ENCODE results near the gene BRD9.
"Not testable (repeated sequence)": the region's sequence is repeated elsewhere in the genome, so short reads cannot be mapped to it uniquely, and the experiment has no call there.

The BRD9 gene

DNA sequence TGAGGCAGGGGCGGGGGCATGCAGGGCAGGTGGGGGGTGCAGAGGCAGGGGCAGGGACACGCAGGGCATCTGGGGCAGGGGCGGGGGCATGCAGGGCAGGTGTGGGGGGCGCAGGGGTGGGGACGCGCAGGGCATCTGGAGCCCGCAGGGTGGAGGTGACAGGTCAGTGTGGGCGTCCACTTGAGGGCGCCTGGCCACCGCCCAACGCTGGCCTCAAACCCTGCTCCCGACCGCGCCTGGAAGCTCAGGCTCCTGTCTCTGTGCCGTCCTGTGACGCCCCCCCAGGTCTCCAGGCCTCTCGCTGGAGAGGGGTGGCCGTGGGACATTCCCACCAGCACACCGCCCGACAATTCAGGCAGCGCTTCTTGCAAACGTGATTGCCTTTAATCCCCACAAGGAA lies 48.7 kb downstream of the BRD9 start:
- DNase-seq: not testable (repeated sequence)

DNA sequence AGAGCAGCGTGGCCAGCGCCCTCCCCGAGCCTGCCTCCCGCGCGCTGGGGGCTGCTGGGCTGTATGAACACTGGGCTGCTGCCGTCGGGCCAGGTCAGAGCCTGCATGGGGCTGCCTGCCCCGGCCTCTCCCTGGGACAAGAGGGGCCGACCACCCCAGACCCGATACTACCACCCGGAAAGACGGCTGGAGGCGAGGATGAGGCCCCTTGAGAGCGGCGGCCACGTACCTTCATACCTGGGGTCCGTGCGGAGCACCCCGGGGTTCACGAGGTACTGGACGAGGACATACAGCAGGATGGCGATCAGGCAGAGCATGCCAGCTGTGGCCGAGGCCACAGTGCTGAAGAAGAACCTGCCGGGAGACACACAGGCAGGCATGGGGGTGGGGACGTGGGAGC lies 49.2 kb downstream of the BRD9 start:
- DNase-seq: not testable (repeated sequence)

DNA sequence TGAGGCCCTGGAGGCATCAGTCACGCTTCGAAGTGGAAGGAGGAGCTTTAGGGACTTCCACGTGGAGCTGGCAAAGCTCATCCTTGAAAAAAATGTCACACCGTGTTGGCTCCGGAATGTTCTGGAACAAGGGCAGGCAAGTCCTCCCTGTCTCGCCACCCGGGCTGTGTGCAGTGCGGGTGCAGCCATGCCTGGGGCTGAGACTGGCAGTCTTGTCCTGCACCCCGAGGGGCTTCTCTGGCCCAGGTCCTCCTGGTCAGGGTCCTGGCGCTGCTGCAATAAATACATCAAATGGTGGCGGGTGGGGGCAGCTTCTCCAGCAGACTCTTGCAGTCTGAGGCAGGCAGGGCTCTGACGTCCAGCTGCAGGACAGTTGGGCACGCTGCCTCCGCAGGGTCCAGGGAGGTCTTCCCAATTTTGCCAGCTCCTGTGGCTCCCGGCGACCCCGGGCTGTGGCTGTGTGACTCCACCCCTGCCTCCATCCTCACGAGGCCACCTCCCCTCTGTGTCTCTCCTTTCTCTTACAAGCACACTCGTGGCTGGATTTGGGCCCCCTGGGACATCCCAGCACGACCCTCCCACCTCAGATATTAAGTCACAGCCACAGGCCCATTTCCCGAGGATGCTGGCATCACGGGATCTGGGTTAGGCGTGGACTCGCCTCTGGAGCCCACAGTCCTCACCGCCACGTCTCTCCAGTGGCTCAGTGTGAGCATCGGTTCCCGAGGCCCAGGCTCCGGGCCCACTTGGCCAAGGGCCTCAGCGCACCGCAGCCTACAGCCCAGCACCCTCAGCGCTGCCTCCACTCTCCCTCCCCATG lies 50.0 kb downstream of the BRD9 start:
- DNase-seq: not testable (repeated sequence)

DNA sequence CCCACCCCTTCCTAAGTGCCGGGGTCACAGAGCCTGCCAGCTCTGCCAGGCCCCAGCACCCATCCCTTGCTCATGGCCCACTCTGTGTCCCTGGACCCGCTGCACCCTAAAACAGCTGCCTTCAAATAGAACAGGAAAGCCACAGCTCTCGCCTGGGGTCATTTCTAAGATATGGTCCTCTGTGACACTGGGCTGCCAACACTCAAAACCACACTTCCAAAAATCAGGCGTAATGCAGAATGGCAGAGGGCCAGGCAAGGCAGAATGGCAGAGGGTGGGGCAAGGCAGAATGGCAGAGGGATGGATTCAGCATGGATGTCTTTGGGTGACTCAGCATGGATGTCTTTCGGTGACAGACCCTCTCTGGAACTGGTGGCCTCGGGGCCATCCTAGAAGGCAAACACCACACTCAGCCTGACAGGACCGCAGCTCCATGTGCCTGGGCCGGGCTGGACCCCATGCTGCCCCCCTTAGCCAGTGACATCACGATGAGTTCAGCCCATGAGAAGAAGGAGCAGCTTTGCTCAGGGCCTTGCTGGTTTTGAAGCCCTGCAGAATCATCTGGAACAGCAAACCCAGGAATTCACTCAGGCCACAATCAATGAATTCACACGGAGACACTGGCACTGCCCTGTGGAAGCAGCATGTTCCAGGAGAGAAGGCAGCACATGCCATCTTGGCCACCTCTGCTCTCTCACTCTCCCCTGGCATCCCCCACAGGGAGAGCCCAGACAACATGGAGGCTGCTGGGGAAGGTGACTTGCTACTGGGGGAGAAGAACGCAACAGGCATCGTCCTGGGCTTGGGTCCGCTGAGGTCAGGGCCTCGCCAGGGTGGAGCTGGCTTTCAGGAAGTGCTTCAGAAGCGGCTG lies 50.8 kb downstream of the BRD9 start:
- not testable (repeated sequence) for DNase-seq

DNA sequence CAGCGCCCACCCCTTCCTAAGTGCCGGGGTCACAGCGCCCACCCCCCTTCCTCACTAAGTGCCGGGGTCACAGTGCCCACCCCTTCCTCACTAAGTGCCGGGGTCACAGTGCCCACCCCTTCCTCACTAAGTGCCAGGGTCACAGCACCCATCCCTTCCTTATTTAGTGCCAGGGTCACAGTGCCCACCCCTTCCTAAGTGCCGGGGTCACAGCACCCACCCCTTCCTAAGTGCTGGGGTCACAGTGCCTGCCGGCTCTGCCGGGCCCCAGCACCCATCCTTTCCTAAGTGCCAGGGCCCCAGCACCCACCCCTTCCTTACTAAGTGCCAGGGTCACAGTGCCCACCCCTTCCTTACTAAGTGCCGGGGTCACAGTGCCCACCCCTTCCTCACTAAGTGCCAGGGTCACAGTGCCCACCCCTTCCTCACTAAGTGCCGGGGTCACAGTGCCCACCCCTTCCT lies 51.6 kb downstream of the BRD9 start:
- not testable (repeated sequence) for DNase-seq

DNA sequence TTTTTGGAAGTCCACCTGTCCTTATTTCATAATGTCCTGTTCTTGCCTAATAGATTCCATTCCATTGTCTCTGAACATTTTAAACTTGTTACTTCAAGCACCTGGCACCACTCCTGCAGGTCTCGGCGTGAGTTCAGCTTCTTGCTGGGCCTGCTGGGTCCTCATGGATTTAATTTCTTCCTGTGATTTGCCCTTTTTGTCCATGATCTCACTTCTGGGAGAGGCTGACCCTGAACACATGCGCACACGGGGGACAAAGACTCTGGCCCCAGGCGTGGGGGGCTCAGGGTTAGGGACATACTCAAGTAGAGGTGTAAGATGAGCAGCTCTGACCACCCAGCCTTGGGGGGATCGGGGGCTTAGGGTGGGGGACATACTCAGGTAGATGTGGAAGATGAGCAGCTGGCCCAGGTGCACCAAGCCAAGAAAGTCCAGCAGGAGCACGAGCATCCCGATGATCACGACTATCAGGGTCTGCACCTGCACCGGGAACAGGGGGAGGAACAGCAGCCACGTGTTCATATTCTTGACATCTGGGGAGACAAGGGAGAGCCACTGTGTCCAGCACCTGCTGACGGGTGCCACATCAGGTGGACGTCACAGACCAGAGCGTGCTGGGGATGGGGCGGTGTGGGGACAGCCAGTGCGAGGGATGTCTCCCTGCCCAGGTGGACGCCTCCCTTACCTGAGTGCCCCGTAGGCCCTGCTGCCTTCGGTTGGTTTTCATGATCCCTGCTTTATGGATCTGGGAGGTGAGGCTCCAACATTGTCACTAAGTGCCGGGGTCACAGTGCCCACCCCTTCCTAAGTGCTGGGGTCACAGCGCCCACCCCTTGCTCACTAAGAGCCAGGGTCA lies 52.3 kb downstream of the BRD9 start:
- DNase-seq: not testable (repeated sequence)

DNA sequence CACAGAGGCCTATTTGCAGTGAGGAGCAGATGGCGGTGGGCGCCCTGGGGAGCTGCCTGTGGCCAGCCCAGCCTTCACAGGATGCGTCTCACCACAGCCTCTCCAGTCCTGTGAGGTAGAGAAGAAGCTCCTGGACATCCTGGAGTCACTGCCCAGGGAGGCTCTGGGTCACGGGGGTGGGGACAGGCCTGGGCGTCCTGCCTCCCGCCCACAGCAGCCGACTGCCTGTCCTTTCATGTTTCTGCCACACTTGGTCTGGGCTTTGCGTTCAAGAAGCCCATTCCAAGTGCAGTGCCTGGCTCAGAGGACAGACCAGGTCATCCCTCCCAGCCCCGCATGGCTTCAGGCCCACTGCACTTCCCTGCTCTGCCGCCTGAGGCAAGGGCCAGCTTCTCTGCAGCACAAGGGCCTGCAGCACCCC lies 54.2 kb downstream of the BRD9 start:
- DNase-seq: not testable (repeated sequence)

DNA sequence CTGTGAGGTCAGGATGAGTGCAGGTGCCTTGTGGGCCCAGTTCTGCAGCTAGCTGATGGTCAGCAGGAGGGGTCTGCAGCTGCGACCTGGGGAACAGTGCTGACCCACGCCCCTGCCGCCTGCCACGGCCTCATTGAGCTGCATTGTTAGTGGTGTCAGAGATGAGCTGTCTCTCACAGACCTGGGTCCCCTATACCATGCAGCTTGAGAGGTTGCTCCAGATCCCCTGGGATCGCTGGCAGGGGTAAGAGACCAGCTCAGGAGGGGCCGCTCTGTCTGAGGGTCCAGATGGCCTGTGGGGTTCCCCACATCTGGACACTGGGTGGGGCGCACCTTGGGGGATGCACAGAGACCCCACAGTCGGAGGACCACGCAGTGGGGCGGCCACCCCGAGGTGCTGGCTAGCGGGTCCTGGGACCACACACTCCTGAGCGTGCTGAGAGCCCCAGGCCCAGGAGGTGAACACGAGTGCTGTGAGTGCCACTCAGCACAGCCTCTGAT lies 54.9 kb downstream of the BRD9 start:
- DNase-seq: not testable (repeated sequence)

DNA sequence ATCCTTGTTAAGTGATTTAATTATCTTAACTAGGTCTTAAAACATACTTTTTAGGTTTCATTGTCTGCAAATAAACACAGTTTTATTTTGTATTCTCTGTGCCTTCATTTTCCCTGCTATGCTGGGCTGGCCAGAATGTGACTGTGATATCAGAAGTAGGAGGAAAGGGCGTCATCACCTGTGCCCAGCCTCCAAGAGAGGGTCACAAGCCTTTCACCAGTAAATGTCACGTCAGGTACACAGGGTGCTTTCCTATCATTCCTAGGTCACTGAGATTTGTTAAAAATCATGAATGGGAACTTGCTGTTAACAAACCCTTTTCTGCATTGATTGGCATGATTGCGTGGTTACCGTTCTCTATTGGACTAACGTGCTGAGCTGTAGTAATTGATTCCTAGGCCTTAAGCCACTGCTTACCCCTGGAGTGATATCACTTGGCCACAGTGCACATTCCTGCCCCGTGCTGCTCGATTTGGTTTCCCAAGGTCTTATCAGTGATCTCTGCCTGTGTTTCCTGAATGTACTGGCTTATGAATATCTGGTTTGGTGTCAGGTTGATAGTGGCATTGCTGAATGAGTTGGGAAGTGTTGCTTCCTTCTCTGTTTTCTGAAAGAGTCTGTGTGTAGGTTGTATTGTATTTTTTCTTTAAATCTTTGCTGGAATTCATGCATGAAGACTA lies 56.5 kb downstream of the BRD9 start:
- DNase-seq: not testable (repeated sequence)

DNA sequence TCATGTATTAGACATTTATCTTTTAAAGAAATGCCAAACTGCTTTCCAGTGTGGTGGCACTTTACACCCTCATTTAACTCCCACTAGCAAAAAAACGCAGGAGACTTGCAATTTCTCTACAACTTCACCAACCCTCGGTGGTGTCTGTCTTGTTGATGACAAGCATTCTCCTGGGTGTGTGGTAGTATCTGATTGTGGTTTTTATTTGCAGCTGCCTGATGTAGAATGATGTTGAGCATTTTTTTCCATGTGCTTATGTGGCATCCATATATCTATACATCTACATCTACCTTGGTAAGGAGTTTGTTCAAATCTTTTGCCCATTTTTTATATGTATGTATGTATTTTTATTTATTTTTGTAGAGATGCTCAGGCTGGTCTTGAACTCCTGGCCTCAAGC lies 58.6 kb downstream of the BRD9 start:
- not testable (repeated sequence) for DNase-seq

DNA sequence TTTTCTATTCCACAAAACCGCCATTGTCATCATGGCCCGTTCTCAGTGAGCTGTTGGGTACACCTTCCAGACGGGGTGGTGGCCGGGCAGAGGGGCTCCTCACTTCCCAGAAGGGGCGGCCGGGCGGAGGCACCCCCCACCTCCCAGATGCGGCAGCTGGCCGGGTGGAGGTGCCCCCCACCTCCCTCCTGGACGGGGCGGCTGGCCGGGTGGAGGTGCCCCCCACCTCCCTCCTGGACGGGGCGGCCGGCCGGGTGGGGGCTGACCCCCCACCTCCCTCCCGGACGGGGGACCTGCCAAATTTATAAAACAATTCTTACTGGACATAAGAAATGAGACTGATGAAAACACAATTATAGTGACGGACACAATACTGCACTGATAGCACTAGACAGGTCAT lies 64.4 kb downstream of the BRD9 start:
- not testable (repeated sequence) for DNase-seq

DNA sequence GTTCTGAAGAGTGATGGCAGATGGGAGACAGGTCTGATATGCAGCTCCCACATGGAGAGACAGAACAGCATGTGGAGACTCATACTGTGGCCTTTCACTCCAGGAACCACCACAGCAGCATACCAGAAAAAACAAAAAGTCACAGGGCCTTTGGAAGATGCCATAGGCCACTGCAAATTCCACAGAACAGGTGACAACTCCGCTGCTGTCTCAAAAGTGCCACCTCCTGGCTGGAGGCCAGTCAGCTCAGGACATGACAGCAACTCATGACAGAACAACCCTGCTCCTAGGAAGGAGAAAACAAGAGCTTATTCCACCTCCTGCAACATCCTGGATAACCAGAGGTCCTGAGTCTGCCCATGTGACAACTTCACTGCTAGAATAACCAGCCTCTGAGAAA lies 67.1 kb downstream of the BRD9 start:
- not testable (repeated sequence) for DNase-seq

DNA sequence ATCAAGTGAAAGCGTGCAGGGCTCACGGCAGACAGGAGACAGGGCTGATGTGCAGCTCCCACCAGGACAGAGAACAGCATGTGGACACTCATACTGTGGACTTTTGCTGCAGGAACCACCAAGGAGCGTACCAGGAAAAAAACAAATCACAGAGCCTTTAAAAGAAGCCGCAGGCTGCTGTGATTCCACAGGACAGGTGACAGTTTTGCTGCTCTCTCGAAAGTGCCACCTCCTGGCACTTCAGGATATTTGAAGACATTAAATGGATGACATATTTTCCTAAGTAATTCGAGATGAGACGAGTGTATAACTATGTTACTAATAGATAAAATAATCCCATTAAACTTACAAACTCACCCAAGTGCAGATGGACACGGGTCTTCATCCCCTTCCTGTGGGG lies 71.1 kb downstream of the BRD9 start:
- no peak for DNase-seq

DNA sequence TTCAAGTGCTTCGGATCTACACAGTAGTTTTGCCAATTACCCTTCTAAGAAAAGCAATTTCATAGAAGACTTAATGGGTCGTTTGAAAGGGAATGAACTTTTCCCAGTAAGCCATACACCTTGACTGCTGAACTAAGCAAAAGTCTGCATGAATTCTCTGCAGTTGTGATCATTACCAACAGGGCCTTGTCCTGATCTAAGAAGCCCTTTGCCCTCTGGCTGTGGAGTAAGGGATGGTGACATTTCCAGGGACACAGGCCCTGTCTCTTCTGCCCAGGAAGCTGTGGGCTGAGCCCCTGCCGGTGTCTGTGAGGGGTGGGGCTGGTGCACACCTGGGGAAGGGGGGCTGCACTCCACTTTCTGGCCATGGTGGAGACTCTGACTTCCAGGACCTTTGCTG lies 72.4 kb downstream of the BRD9 start:
- no peak for DNase-seq

DNA sequence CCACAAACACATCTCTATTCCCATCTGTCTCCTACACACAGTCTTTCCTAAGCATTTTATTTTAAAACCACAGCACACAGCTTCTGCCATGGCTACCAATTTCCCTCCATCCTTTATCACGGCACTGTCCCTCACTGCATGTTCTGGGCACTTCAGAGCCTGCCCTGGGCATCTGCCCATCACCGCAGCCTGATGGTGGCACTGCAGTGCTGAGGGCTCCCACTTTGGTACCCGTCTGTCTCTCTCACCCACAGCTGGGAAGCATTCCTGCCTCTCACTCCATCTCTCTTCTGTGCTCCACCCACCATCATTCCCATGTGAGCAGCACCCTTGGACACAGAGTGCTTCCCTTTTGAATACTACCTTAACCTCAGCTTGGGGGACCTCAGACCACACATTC lies 73.5 kb downstream of the BRD9 start:
- no peak for DNase-seq

DNA sequence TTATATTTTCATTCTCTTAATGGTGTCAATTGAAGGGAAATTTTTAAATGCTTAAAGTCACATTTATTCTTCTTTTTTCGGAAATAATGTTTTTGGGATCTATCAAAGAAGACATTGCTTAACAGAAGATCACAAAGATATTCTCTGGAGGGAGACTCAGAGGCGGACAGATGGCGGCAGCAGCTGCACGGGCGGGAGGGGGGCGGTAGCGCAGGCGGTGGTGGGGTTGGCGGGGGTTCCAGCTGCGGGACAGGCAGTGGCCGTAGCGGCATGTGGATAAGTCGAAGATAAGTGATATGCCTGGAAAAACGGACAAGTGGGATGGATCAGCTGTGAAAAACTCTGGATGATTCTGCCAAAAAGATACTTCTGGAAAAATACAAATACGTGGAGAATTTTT lies 76.4 kb downstream of the BRD9 start:
- no peak for DNase-seq

DNA sequence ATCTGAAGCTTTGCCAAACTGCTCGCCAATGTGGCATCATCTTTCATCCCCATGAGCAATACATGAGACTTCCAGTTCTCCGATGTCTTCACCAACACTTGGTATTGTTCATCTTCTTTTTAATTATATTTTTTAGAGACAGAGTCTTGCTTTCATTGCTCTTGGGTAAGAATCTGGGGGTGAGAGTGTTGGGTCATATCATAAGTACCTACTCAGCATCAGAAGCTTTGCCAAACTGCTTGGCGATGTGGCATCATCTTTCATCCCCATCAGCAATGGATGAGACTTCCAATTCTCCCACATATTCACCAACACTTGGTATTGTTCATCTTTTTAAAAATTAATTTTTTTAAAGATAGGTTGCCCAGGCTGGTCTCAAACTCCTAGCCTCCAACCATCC lies 77.2 kb downstream of the BRD9 start:
- no peak for DNase-seq
